Uterus (tissue), 2 donors: ENCODE data around the gene PKD1L1.

Experiments used
- CTCF ChIP-seq, 4 experiments: fragments of 200-600 bp in 2 of 4; fragments of 450-650 bp in 2 of 4; sonication (generic) in 2 of 4; IDR thresholded peaks; one replicate each; pipeline ENCODE4 v1.5.1; 2016 to 2019; ENCODE audit warnings: antibody characterized with exemption in 4 of 4, mild to moderate bottlenecking in 2 of 4, moderate library complexity in 1 of 4
- POLR2A ChIP-seq, 2 donors: fragments of 450-650 bp; IDR thresholded peaks; one replicate each; pipeline ENCODE4 v1.6.1; 2016; ENCODE audit warnings: antibody characterized with exemption in 2 of 2, mild to moderate bottlenecking in 1 of 2, moderate library complexity in 1 of 2

- TF ChIP-seq CTCF (IDR thresholded peaks at IDR 0.05) (no peak), POLR2A (IDR thresholded peaks at IDR 0.05) (no peak)
Observed at GRCh38 chr7:47756636-47757035, 191.6 kb downstream of the PKD1L1 start.
